Endothelial cell of umbilical vein (primary cell): ENCODE measurements around the gene CKAP5. TPM values are rescaled to one million over a fixed set of nuclear protein-coding genes. Genes with fewer than 3 reads are reported as not detected.

Experiments
- BruUV-seq: library from RNA; stranded (reverse); fragments of 400-500 nt; replicated peaks from 2 replicates; lab custom pipeline; 2021; lab: Mats Ljungman, UMichigan
- CTCF ChIA-PET: fragments of 300-600, 350-600 bp; sonication (Branson Sonifier 250); formaldehyde crosslinking; loops from one replicate; lab custom pipeline; 2021; ENCODE audit warnings: antibody characterized with exemption, inconsistent platforms; lab: Charles Lee
- POLR2A ChIA-PET: fragments of 300-600, 350-600 bp; sonication (Branson Sonifier 250); formaldehyde crosslinking; loops from one replicate; lab custom pipeline; 2021; ENCODE audit warnings: antibody characterized with exemption, inconsistent platforms; lab: Charles Lee
- DNase-seq: peaks from one replicate; pipeline ENCODE4 v3.0.0-alpha.2; 2011; ENCODE audit warnings: low read depth, low spot score
- FAIRE-seq: peaks from 2 replicates; lab custom pipeline; 2011; peaks lifted over from hg19 to GRCh38; lab: Jason Lieb, UNC
- H2AFZ ChIP-seq: 2 replicates; pipeline ENCODE4 v1.6.0; 2012; ENCODE audit warnings: low read depth, low read length, control low read depth, inconsistent platforms
- H3K27ac ChIP-seq: 2 replicates; pipeline ENCODE4 v1.5.1; 2011; ENCODE audit warnings: low read depth, mild to moderate bottlenecking, control low read depth, low read length, moderate library complexity; ENCODE audit not compliant: insufficient read depth
- H3K27me3 ChIP-seq, 2 experiments: 2 replicates each; pipeline versions ENCODE4 v1.6.0 to v1.6.1; 2011; ENCODE audit warnings: low read length in 2 of 2, mixed read lengths in 1 of 2; ENCODE audit not compliant: control insufficient read depth in 2 of 2, insufficient read depth in 2 of 2
- H3K36me3 ChIP-seq, 2 experiments: 2 replicates in 1 of 2; 3 replicates in 1 of 2; pipeline ENCODE4 v1.5.1; 2011; ENCODE audit warnings: low read length in 2 of 2, mild to moderate bottlenecking in 1 of 2, moderate library complexity in 1 of 2; ENCODE audit not compliant: control insufficient read depth in 2 of 2, insufficient read depth in 2 of 2; ENCODE audit errors: extremely low read depth in 1 of 2
- H3K4me1 ChIP-seq: 3 replicates; pipeline ENCODE4 v1.5.1; 2011; ENCODE audit warnings: mild to moderate bottlenecking, low read length; ENCODE audit not compliant: control insufficient read depth, insufficient read depth; ENCODE audit errors: extremely low read depth
- H3K4me2 ChIP-seq: 2 replicates; pipeline ENCODE4 v1.6.1; 2011; ENCODE audit warnings: low read length, control low read depth, mixed read lengths; ENCODE audit not compliant: insufficient read depth
- H3K4me3 ChIP-seq, 3 experiments: fragments of 200-600 bp in 1 of 3; sonication (generic), shearing (Covaris generic) in 1 of 3; replicated peaks in 1 of 3; 2 replicates each; pipeline ENCODE4 v1.5.1; 2011 to 2016; ENCODE audit warnings: control low read depth in 3 of 3, low read length in 3 of 3, mild to moderate bottlenecking in 2 of 3, inconsistent platforms in 1 of 3, low read depth in 1 of 3, moderate library complexity in 1 of 3; ENCODE audit not compliant: insufficient read depth in 1 of 3
- H3K79me2 ChIP-seq: 2 replicates; pipeline ENCODE4 v1.6.0; 2012; ENCODE audit warnings: low read length, inconsistent platforms; ENCODE audit not compliant: control insufficient read depth, insufficient read depth
- H3K9ac ChIP-seq: replicated peaks from 2 replicates; pipeline ENCODE3; 2011; ENCODE audit warnings: low read length, control low read depth; ENCODE audit not compliant: insufficient read depth; ENCODE audit errors: extremely low read depth
- H3K9me1 ChIP-seq: replicated peaks from 3 replicates; pipeline ENCODE4 v1.6.0; 2011; ENCODE audit warnings: mild to moderate bottlenecking, low read length; ENCODE audit not compliant: control insufficient read depth, insufficient read depth; ENCODE audit errors: extremely low read depth
- H3K9me3 ChIP-seq: replicated peaks from 2 replicates; pipeline ENCODE4 v1.5.1; 2012; ENCODE audit warnings: low read length, inconsistent platforms; ENCODE audit not compliant: control insufficient read depth, insufficient read depth
- H4K20me1 ChIP-seq: replicated peaks from 2 replicates; pipeline ENCODE3; 2011; ENCODE audit warnings: mild to moderate bottlenecking, low read length; ENCODE audit not compliant: control insufficient read depth, insufficient read depth; ENCODE audit errors: extremely low read depth
- CTCF ChIP-seq, 2 donors: IDR thresholded peaks; 1 replicate in 1 of 2; 2 replicates in 1 of 2; pipeline ENCODE4 v1.5.1; 2011; ENCODE audit warnings: low read length in 2 of 2, mild to moderate bottlenecking in 2 of 2, moderate library complexity in 2 of 2, control low read depth in 1 of 2, inconsistent platforms in 1 of 2, low read depth in 1 of 2; ENCODE audit not compliant: insufficient read depth in 1 of 2; ENCODE audit errors: extremely low read depth in 1 of 2
- EZH2 ChIP-seq: IDR thresholded peaks from 2 replicates; pipeline ENCODE4 v1.6.1; 2012; ENCODE audit warnings: borderline replicate concordance, low read depth, mild to moderate bottlenecking, moderate library complexity, low read length, inconsistent platforms; ENCODE audit not compliant: severe bottlenecking
- FOS ChIP-seq: IDR thresholded peaks from 2 replicates; pipeline ENCODE4 v1.6.1; 2011; ENCODE audit warnings: mild to moderate bottlenecking, low read length, moderate library complexity, borderline replicate concordance; ENCODE audit not compliant: insufficient read depth
- GATA2 ChIP-seq: IDR thresholded peaks from 2 replicates; pipeline ENCODE4 v1.7.0; 2011; ENCODE audit warnings: low read depth, mild to moderate bottlenecking, moderate library complexity, mixed read lengths, low read length; ENCODE audit not compliant: insufficient read length, insufficient read depth
- JUN ChIP-seq: IDR thresholded peaks from 2 replicates; pipeline ENCODE4 v1.6.1; 2011; ENCODE audit warnings: borderline replicate concordance, low read depth; ENCODE audit not compliant: insufficient read length, insufficient read depth
- MAX ChIP-seq: IDR thresholded peaks from 2 replicates; pipeline ENCODE4 v1.6.1; 2011; ENCODE audit not compliant: insufficient read depth, insufficient read length
- MYC ChIP-seq: IDR thresholded peaks from one replicate; pipeline ENCODE4 v1.6.1; 2011; ENCODE audit warnings: mild to moderate bottlenecking, low read depth, low read length
- POLR2A ChIP-seq: IDR thresholded peaks from 2 replicates; pipeline ENCODE4 v1.6.1; 2012; ENCODE audit warnings: low read depth, mild to moderate bottlenecking, control low read depth, low read length
- POLR2AphosphoS5 ChIP-seq: IDR thresholded peaks from 2 replicates; pipeline ENCODE4 v1.6.1; 2012; ENCODE audit warnings: low read depth, mild to moderate bottlenecking, control low read depth, low read length, moderate library complexity; ENCODE audit not compliant: insufficient read depth
- dilution Hi-C: fragments of 300-500 bp; cut with MboI; formaldehyde crosslinking; loops from one replicate; pipeline ENCODE4 v1.15.0; 2019; ENCODE audit warnings: low sequenced_read_pairs; ENCODE audit not compliant: extremely low pct_ligation_motif_present
- intact Hi-C: fragments of 100-400 bp; cut with micrococcal nuclease; formaldehyde crosslinking; loops from one replicate; pipeline ENCODE4 v1.10.0; 2022
- polyA plus RNA-seq, 4 experiments: library from polyadenylated mRNA; depleted of rRNA in 3 of 4; stranded (reverse) in 3 of 4; unstranded in 1 of 4; fragments of >200 nt; gene quantifications; 2 replicates each; pipeline versions ENCODE4 v1.2.1 to v1.2.3, GENCODE V29; 2011 to 2012; ENCODE audit warnings: missing spikeins in 1 of 4
- total RNA-seq: library from RNA; stranded (reverse); gene quantifications from 2 replicates; pipeline ENCODE4 v1.2.3, GENCODE V29; 2021

CKAP5 gene
- total and polyA plus RNA-seq, 2 donors (not counting 3 experiments of a cell fraction or from before 2014, with no cell fraction given): 47.4 to 138 TPM

- dilution Hi-C loops: no loop called here
- Histone ChIP-seq H3K27me3 (no peaks in the 10 kb centered on the region), H3K9me1 (no peaks in the 10 kb centered on the region), H3K4me1 (no peaks in the 10 kb centered on the region), H3K4me2 (no peak overlapping the region), H3K79me2 (no peaks in the 10 kb centered on the region), H3K4me3 (no peak overlapping the region), H3K27ac (no peak overlapping the region), H3K9ac (no peak overlapping the region), H2AFZ (no peak overlapping the region), H3K36me3 (no peaks in the 10 kb centered on the region), H3K9me3 (no peaks in the 10 kb centered on the region), H4K20me1 (no peaks in the 10 kb centered on the region)
- no peak for DNase-seq
- TF ChIP-seq EZH2 (no peak), POLR2A (no peak), JUN (no peak), FOS (no peak), CTCF (IDR thresholded peaks at IDR 0.05; ENCODE audit: extremely low read depth in 1 of 2, insufficient read depth in 1 of 2, low read depth in 1 of 2, low read length in 2 of 2) (no peak), GATA2 (no peak), MAX (no peak), POLR2AphosphoS5 (no peak), MYC (no peak)
- ChIA-PET CTCF (interaction anchor here (1.8 kb wide), 1 partner anchor 279 kb away, joined by 4 read pairs; no protein-coding TSS in a partner anchor), POLR2A (no interaction called here)
- intact Hi-C loops: no loop called here
- no TSS peak for BruUV-seq
- FAIRE-seq: no peak
These were observed 28.5 kb upstream of the CKAP5 start for GRCh38 chr11:46874586-46874985.
